HG03045 (cell line): ENCODE data around the gene DNM3.

Source experiments
- ATAC-seq: cut with Tn5 transposase; IDR thresholded peaks from one replicate; pipeline ENCODE4 v1.9.1; 2021; ENCODE audit warnings: mild to moderate bottlenecking, moderate library complexity; ENCODE audit not compliant: unreplicated experiment

Gene DNM3

DNA sequence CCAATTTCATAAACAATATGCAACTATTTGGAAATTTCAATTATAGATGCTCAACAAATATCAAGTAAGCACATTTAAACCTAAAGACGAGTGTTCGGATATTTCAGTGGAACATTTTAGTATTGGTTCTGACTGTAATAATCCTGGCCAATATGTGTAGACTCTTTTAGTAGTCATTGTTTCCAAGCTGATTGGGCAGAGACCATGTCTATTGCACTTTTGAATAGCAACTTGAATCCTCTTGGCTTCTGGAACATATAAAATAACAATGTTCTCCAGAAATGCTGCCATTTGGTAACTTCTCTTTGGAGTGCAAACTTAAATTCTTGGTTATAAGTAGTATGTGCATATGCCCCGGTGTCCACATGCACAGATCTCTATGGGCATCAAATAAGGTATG, 373.7 kb downstream of the DNM3 start:
- no peak for ATAC-seq

GRCh38 chr1:172219966-172220365, 378.7 kb downstream of the DNM3 start:
- ATAC-seq: no peak

GRCh38 chr1:172220376-172220775, 379.1 kb downstream of the DNM3 start:
- no peak for ATAC-seq

GRCh38 chr1:172221436-172221835, 380.1 kb downstream of the DNM3 start:
- no peak for ATAC-seq

DNA sequence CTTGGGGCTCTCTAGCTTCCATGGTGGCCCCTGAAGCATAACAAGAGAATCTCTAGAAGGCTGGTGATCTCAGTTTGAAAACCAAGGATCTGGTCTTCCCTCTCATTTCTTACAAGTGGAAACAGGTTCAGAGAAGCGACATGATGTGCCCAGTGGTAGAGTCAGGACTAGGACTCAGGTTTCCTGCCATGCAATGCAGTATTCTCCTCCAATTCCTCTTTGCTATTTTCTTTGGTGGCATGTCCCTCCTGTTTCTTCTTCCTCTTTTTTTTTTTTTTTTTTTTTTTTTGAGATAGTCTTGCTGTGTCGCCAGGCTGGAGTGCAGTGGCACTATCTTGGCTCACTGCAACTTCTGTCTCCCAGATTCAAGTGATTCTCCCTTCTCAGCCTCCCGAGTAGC, 383.6 kb downstream of the DNM3 start:
- no peak for ATAC-seq

DNA sequence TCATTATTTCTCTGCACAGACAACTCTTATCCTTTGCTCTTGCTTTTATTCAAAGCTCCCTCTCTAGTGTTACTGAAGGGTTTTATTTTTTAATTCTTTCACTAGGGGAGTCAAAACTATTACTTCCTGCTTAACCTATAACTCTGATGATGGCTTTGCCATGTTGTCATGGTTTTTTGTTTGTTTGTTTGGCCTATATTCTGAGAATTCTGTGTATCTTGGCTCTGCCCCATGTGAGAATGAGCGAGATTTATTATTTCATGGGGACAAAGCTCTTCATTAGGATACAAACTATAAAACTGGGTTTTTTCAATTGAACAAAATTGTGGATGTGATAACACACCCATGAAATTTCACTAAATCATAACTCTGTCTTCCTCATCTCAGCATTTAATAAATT, 388.6 kb downstream of the DNM3 start:
- ATAC-seq: no peak

DNA sequence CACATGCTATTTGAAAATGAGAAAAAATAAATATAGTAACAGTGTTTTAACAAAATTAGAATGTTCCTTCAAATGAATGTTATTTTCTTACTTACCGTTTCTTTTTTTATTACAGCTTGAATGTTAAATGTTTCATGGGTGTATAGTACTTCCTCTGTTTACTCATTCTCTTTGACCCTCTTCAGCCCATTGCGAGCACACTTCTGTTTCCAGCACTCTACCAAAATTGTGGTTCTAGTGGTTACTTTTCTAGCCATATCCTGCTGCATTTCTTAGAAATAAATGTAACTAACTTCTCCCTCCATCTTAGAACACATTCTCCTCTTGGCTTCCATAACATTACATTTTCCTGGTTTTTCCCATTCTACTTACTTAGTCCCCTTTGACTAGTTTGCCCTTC, 389.2 kb downstream of the DNM3 start:
- ATAC-seq: no peak

DNA sequence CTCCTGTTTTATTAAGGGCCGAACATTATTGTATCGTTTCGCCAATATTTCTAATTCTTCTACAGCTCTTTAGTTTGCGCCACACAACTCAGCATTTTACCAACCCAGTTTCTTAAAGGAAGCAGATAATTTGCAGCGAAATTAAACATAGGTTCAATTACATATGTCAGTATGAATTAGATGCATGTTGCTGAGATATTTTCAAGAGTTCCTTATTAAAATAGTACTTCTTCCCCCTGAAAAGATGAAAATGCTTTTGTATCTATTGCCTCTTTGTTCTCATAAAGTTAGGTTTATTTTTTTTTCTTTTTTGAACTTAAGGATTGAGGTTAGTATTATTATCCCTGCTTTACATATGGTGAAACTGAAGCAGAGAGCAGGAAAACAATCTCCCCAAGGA, 395.7 kb downstream of the DNM3 start:
- no peak for ATAC-seq

- ATAC-seq: no peak
Measured at GRCh38 chr1:172238158-172238557, 396.9 kb downstream of the DNM3 start.

DNA sequence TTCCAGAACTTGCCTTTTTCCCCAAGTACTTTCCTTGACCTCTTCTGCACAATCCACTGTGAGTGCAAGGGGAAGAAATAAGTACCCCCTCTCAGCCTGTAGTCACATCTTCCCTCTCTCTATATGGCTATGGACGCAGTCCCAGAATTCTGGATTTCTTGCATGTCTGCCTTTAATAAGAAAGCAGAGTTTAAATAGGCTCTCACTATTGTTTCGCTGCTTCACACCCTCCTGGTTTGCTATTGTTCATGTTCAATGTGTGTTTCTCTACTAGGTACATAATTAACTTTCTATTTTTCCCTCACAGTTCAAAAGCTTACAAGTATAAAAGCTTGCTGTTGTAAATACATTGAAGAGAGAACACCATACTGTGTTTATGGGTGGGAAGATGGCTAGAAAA, 397.7 kb downstream of the DNM3 start:
- no peak for ATAC-seq

DNA sequence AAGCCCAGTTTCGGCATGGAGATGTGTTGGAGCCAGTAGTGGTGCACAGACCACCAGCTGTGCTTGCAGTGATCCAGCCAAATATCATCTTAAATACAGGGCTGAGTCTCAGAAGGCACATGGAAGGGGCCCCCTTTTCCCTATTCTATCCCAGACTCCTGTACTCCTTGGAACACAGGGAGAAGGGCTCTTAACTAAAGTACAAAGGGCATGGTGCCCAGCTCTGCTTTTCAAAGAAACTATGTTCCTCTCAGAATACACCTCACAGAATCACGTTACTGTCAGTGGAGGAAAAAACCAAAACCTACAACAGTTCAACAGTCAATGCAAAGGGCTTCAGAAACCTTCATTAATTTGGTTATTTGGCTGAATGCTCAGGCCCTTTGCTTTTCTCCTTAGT, 398.6 kb downstream of the DNM3 start:
- ATAC-seq: no peak

- ATAC-seq: no peak
Measured at GRCh38 chr1:172241540-172241939, 400.2 kb downstream of the DNM3 start.

GRCh38 chr1:172244865-172245264, 403.6 kb downstream of the DNM3 start:
- ATAC-seq: no peak

- ATAC-seq: no peak
Measured at GRCh38 chr1:172245788-172246187, 404.5 kb downstream of the DNM3 start.

GRCh38 chr1:172246521-172247390, 405.5 kb downstream of the DNM3 start:
- no peak for ATAC-seq

DNA sequence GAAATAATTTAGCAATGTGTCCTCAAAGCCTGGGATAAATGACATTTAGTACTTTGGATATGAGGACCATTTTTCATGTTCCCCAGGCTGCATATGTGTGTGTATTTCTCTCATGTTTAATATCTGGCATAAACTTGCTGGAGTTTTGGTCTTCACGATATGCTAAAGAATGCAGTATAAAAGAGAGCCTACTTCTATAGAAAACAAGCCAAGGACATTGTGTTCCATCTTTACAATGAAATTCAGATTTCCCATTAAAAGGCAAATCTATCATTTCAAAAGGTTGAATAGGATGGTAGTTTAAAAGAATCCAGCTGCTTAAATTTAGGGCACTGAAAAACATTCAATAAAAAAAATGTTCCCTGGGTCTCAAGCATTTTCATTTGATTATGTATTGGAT, 410.2 kb downstream of the DNM3 start:
- no peak for ATAC-seq

- no peak for ATAC-seq
Measured at GRCh38 chr1:172252321-172252720, 411.0 kb downstream of the DNM3 start.

- no peak for ATAC-seq
Measured at GRCh38 chr1:172252958-172253357, 411.7 kb downstream of the DNM3 start.

GRCh38 chr1:172254521-172255222, 413.4 kb downstream of the DNM3 start:
- no peak for ATAC-seq

GRCh38 chr1:172255223-172255560, 413.9 kb downstream of the DNM3 start:
- ATAC-seq: no peak

DNA sequence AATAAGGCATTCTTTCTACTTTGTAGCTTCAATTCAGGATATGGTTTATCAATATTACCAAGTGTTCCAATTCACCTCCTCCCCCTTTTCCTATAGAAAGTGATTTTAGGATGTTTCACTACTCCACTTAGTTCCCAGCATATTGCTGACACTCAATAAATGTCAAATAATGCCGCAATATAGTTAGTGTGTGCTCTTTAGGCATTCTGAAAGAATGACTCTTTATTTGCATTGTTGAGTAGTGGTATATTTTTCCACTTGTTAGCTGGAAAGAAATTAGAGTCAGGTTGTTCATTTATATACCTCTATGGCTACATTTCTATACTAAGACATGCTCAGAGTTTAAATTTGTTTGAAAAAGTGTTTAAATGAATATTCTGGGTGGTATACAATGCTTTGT, 424.6 kb downstream of the DNM3 start:
- no peak for ATAC-seq

GRCh38 chr1:172266528-172267174, 425.4 kb downstream of the DNM3 start:
- ATAC-seq: no peak
